Nephron progenitor cell (in vitro differentiated cells): Measurements from ENCODE around the gene CEMIP2.

ENCODE experiments used
- DNase-seq: peaks from one replicate; pipeline ENCODE4 v3.0.0; 2021
- H3K27ac Mint-ChIP-seq: 2 replicates; pipeline ENCODE4 v1.8.0; 2021; ENCODE audit warnings: mild to moderate bottlenecking, moderate library complexity, mixed read lengths
- H3K27me3 Mint-ChIP-seq: 2 replicates; pipeline ENCODE4 v1.8.0; 2021; ENCODE audit warnings: mild to moderate bottlenecking, low read depth, mixed read lengths; ENCODE audit not compliant: poor library complexity
- H3K36me3 Mint-ChIP-seq: 2 replicates; pipeline ENCODE4 v1.8.0; 2021; ENCODE audit warnings: low read depth, mixed read lengths
- H3K4me1 Mint-ChIP-seq: 2 replicates; pipeline ENCODE4 v1.8.0; 2021; ENCODE audit warnings: mixed read lengths
- H3K4me3 Mint-ChIP-seq: 2 replicates; pipeline ENCODE4 v1.8.0; 2021; ENCODE audit warnings: mild to moderate bottlenecking, moderate library complexity, mixed read lengths
- H3K9me3 Mint-ChIP-seq: 2 replicates; pipeline ENCODE4 v1.8.0; 2021; ENCODE audit warnings: mild to moderate bottlenecking, moderate library complexity, mixed read lengths
- TF ChIP-seq, protein P1 (sequence below): fragments of 200-600 bp; sonication (generic); IDR thresholded peaks from 2 replicates; pipeline ENCODE4 v1.5.0; 2021; ENCODE audit warnings: antibody characterized with exemption

Gene CEMIP2

DNA sequence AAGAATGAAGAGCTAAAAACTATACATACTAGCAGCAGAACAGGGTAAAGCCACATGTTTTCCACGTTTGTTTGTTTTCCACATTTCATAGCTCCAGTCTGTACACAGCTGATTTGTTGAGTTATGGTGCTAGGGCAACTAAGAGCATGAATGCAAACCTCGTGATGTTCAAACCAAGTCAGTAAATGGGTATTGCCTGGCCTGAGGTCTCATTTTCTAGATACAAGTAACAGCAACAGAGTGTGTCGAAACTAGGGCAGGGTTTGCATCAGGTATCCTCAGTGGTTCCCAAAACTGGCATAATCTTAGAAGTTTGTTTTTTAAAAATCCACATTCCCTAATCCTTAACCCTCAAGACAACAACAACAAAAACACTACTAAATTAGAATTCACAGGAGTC is 89.3 kb downstream of the CEMIP2 start:
- no peak overlapping the region for H3K4me3 Mint-ChIP-seq
- DNase-seq: no peak
- no peaks in the 10 kb centered on the region for H3K36me3 Mint-ChIP-seq
- H3K27ac Mint-ChIP-seq: no peak overlapping the region
- no peaks in the 10 kb centered on the region for H3K27me3 Mint-ChIP-seq
- H3K9me3 Mint-ChIP-seq: peaks cover 6% of the 10 kb centered on the region
- TF ChIP-seq, protein P1, sequence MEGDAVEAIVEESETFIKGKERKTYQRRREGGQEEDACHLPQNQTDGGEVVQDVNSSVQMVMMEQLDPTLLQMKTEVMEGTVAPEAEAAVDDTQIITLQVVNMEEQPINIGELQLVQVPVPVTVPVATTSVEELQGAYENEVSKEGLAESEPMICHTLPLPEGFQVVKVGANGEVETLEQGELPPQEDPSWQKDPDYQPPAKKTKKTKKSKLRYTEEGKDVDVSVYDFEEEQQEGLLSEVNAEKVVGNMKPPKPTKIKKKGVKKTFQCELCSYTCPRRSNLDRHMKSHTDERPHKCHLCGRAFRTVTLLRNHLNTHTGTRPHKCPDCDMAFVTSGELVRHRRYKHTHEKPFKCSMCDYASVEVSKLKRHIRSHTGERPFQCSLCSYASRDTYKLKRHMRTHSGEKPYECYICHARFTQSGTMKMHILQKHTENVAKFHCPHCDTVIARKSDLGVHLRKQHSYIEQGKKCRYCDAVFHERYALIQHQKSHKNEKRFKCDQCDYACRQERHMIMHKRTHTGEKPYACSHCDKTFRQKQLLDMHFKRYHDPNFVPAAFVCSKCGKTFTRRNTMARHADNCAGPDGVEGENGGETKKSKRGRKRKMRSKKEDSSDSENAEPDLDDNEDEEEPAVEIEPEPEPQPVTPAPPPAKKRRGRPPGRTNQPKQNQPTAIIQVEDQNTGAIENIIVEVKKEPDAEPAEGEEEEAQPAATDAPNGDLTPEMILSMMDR: no peak
- peaks cover 60% of the 10 kb centered on the region for H3K4me1 Mint-ChIP-seq

DNA sequence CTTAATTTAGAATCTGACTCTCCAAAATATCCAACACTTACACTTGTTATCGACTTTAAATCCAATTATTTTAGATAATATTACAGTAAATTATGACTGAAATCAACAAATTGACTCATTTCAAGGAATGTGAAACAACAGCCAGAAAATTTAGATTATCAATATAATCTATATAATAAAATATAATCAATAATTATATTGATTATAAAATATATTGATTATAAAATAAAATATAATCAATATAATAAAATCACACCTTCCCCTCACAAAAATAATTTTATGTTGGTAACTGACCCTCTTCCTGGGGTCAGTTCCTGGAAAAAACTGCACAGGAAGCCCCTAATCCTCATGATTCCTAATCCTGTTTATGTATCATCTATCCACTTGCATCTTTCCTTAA is 91.1 kb downstream of the CEMIP2 start:
- Mint-ChIP-seq H3K36me3 (no peaks in the 10 kb centered on the region), H3K27me3 (no peaks in the 10 kb centered on the region), H3K27ac (no peak overlapping the region), H3K9me3 (peaks cover 6% of the 10 kb centered on the region), H3K4me1 (peaks cover 43% of the 10 kb centered on the region), H3K4me3 (no peak overlapping the region)
- TF ChIP-seq, protein P1: no peak
- DNase-seq: no peak

DNA sequence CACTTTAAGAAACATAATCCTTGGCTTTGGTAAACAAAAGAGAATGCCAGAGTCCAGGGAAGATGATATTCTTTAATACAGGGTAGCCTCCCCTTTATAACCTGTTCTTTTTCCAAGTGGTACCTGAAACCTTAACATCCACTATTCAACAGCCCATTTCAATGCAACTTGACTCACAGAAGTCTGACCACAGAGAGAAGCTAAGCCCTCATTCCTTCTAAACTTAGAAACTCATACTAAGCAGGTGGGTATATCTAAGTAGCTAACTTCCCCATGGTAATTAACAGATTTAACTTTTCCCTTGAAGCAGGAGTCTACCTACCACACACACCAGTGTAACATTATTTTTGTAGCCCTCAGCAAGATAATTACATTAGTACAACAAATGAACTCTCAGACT is 91.9 kb downstream of the CEMIP2 start:
- TF ChIP-seq, protein P1: no peak
- Mint-ChIP-seq H3K4me1 (peaks cover 36% of the 10 kb centered on the region), H3K27ac (no peak overlapping the region), H3K4me3 (no peak overlapping the region), H3K36me3 (no peaks in the 10 kb centered on the region), H3K9me3 (peaks cover 6% of the 10 kb centered on the region), H3K27me3 (no peaks in the 10 kb centered on the region)
- no peak for DNase-seq

DNA sequence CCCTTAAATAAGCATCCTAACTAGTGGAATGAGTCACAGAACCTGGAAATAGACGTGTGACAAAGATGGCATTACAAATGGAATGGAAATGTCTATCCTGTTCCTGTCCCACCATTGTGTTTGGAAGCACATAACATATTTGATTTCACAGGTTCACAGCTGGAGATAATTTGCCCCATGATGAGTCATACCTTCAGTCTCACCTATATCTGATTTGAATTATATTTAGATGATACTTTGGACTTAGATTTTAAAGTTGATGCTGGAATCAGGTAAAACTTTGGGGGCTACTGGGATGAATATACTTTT is 92.5 kb downstream of the CEMIP2 start:
- Mint-ChIP-seq H3K36me3 (no peaks in the 10 kb centered on the region), H3K9me3 (peaks cover 6% of the 10 kb centered on the region), H3K4me1 (peaks cover 31% of the 10 kb centered on the region), H3K27ac (no peak overlapping the region), H3K27me3 (no peaks in the 10 kb centered on the region), H3K4me3 (no peak overlapping the region)
- DNase-seq: no peak
- TF ChIP-seq, protein P1: no peak

DNA sequence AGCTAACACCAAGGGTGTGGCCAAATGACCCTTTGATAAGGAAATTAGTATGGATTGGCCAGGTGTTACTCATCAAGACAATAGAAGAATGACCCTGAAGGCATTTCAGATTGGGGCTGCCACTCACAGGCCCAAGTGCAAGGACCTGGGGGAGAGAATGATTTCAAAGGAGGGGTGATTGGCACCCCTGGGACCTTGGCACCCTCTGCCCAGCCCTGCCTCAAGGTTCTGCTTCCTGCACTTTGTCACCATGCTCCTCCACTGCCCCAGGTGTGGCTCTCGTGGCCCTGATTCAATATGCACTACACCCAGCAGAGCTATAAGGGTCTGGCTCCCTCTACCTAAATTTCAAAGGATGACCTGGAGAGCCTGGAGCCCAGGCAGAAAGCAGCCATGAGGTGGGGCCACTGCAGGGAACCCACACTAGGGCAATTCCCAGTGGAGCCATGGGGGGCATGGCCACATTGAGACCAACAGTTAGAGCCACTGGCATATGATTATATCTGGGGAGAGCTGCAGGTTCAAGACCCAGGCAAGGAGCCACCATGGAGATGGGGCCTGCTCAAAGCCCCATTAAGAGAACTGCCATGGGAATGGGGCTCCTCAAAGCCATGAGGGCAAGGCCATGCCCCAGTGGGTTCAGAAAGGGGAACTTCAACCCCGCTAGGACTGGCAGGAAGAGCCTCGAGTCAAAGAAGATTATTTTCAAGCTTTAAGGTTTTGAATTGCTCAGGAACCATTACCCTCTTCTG is 93.0 kb downstream of the CEMIP2 start:
- H3K27ac Mint-ChIP-seq: no peak overlapping the region
- H3K4me3 Mint-ChIP-seq: no peak overlapping the region
- H3K9me3 Mint-ChIP-seq: peaks cover 6% of the 10 kb centered on the region

More for the DNA sequence above, 93.0 kb downstream of the CEMIP2 start:
- Mint-ChIP-seq H3K27me3 (no peaks in the 10 kb centered on the region), H3K4me1 (peaks cover 26% of the 10 kb centered on the region), H3K36me3 (no peaks in the 10 kb centered on the region)
- DNase-seq: no peak
- TF ChIP-seq, protein P1: no peak
